Stimulated activated CD4-positive, alpha-beta T cell treated with anti-CD3 and anti-CD28 coated beads, Interleukin-1b, Interleukin-23, amount 100 ng/mL, for 1 hour (primary cell): ENCODE results near the gene SLC7A8.

Experiments used
- DNase-seq, 2 donors: peaks; one replicate each; pipeline ENCODE4 v3.0.0-alpha.2; 2020; ENCODE audit warnings: low read depth in 2 of 2

SLC7A8 gene

DNA sequence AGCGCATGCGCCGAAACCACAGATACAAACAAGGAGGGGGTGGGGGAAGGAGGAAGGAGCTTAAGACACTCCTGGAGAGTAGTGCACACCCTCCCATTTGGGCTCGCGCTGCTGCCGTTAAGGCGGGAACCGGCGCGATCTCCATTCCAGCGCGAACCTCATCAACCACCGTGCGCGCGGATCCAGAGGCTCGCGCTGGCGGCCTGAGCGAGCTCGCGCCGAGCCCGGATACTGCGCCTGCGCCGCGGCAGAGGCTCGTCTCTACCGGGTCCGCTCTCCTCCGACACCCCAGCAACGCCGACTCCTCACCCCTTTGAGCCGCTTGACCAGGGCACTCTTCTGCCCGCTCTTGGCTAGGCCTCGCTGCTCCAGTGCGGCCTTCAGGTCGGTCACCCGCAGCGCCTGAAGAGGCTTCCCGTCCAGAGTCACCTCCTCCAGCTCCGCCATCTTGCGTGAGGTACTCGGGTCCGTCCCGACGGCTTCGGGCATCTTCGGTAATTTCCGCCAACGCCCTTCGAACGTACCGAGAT is 88.7 kb downstream of the SLC7A8 start, which contains the start of gene ACIN1:
TSS of gene ACIN1 (minus strand) at position 471 of the 530 bp plus-strand sequence. CDS start at position 447, 24 bp downstream.
- DNase-seq: peak in 1 of 2 donors; percentile 46

DNA sequence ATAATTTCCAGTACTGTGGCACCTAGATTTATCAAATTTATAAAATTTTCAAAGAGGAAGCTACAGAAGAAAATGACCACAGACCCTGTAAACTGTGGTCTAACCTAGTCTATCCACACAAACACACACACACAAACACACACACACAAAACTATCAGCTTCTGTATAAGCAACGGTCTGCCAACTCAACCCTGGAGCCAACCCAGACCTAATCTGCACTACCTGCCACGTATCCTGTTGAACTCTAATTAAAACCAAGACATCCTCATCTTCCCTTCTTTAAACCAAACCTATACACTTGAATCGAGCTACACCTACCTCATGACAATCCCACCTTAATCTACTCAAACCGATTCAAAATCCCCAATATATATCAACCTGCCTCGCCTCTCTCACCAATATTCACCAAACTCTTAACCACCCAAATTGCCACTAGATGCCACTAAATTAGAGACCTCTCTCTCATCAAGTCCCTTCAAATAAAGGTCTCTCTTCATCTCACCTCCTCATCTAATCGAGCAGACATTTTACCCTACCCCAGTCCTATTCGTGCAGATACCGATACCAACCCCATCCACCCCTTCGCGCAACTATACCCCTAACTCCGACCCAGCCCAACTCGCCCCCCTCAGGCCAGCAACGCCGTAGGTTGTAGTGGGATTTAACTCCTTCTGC is 89.3 kb downstream of the SLC7A8 start:
- no peak for DNase-seq

- no peak for DNase-seq
Measured at GRCh38 chr14:23093526-23093925, 89.9 kb downstream of the SLC7A8 start.

GRCh38 chr14:23093104-23093503 is 90.4 kb downstream of the SLC7A8 start:
- no peak for DNase-seq

- DNase-seq: no peak
Measured at GRCh38 chr14:23091294-23092225, 91.9 kb downstream of the SLC7A8 start.

- no peak for DNase-seq
Measured at GRCh38 chr14:23090254-23090636, 93.2 kb downstream of the SLC7A8 start.

DNA sequence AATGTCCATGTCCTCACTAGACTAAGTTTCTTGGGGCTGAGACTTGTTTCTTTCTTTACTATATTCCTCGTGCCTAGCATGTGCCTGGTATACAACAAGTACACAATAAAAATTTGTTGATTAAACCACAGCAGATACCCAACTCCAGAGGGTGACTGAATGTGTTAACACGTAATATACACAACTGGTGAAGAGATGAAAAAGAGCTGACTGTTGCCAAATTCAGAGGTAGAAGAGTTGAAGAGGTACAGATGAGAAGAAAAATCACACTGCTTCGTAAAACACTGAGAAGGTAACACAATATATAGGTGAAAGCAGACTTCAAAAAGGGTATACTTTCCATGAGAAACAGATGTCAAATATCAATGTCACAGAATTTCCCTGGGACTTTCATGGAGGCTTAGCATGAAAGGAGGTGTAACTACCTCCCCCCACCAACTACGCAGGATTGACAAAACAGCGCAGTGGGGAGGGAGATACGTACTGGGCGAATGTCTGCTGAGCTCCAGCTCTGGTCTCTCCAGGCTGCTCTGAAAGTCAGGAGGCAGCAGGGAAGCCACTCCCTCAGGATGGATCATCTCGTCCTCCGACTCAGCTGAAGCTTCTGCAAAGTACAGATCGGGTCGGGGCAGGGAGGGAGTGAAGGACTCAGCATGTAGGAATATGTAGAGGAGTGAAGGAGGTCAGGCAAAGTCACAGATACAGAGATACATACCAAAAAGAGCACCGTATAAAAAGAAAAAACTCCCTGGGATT is 93.8 kb downstream of the SLC7A8 start:
- no peak for DNase-seq

DNA sequence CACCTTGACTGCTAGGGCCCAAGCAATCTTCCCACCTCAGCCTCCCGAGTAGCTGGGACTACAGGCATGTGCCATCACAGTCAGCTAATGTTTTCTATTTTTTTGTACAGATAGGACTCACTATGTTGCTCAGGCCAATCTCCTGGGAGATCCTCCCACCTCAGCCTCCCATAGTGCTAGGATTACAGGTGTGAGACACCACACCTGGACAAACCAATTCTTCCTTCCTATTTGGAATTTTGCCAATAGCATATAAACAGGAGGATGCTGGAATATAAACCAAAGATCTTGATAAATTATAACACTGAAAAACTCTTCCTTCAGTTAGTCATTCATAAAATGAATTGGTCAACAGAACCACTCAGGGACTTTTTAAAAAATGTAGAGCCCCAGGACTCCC is 96.9 kb downstream of the SLC7A8 start:
- no peak for DNase-seq

GRCh38 chr14:23085458-23085857 is 98.0 kb downstream of the SLC7A8 start:
- no peak for DNase-seq

DNA sequence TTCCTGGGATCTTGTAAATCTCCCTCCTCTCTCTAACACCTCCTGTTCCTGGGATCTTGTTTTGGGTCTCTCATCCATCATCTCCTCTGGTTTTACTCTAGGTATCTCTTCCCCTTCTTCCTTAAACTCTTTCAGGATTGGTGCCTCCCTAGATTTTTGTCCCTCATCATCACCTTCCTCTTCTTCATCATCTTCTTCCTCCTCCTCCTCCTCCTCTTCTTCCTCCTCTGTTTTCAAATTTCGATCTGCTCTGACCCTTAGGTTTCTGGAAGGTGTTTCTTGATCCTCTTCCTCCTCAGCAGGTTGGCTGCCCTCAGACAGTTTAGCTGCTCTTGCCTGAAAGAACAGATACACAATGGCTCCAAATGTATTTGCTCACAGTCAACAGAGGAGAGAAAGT is 103.0 kb downstream of the SLC7A8 start:
- no peak for DNase-seq

DNA sequence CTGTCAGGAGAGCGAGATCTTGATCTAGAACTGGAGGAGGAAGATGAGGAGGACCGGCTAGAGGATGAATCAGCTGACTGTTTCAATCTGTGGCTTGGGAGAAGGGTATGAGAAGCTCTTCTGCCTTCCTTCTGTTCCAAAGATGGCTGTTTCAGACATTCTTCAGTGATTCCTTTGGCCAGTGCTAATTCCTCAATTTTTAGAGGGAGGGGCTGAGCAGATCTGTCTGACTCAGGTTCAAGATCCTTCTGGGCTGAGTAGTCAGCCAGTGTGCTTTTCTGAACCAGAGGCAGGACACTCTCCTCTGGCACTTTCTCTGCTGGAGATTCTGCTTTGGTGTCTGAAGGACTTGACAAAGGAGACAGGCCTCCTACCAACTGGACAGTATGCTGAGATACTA is 103.7 kb downstream of the SLC7A8 start:
- no peak for DNase-seq

- DNase-seq: no peak
Measured at GRCh38 chr14:23078692-23079116, 104.8 kb downstream of the SLC7A8 start.

GRCh38 chr14:23077962-23078361 is 105.5 kb downstream of the SLC7A8 start:
- DNase-seq: no peak

GRCh38 chr14:23076785-23077408 is 106.6 kb downstream of the SLC7A8 start:
- DNase-seq: no peak
